Stimulated activated CD4-positive, alpha-beta T cell treated with anti-CD3 and anti-CD28 coated beads, Interleukin-4, amount 100 ng/mL, for 48 hours (primary cell): ENCODE data around the gene THEMIS2.

Experiments used
- DNase-seq, 2 donors: peaks; one replicate each; pipeline ENCODE4 v3.0.0-alpha.2; 2020; ENCODE audit warnings: low read depth in 2 of 2

Gene THEMIS2

GRCh38 chr1:27885621-27886352 lies 13.4 kb downstream of the THEMIS2 start:
- no peak for DNase-seq

GRCh38 chr1:27886353-27886679 lies 14.0 kb downstream of the THEMIS2 start:
- DNase-seq = no peak

- DNase-seq = no peak
Observed at GRCh38 chr1:27886744-27887143, 14.4 kb downstream of the THEMIS2 start.

- DNase-seq = no peak
Observed at GRCh38 chr1:27887215-27888021, 15.1 kb downstream of the THEMIS2 start.

- DNase-seq = no peak
Observed at GRCh38 chr1:27889506-27889905, 17.2 kb downstream of the THEMIS2 start.

GRCh38 chr1:27891196-27891889 lies 19.0 kb downstream of the THEMIS2 start:
- DNase-seq = no peak

- no peak for DNase-seq
Observed at GRCh38 chr1:27894521-27894920, 22.2 kb downstream of the THEMIS2 start.

- DNase-seq = no peak
Observed at GRCh38 chr1:27906759-27907158, 34.4 kb downstream of the THEMIS2 start.

GRCh38 chr1:27912429-27912828 lies 40.1 kb downstream of the THEMIS2 start:
- DNase-seq = no peak

- no peak for DNase-seq
Observed at GRCh38 chr1:27915082-27915575, 42.8 kb downstream of the THEMIS2 start.

- no peak for DNase-seq
Observed at GRCh38 chr1:27922272-27922671, 49.9 kb downstream of the THEMIS2 start.

- DNase-seq = no peak
Observed at GRCh38 chr1:27928216-27928954, 56.0 kb downstream of the THEMIS2 start.

GRCh38 chr1:27931184-27931583 lies 58.8 kb downstream of the THEMIS2 start:
- no peak for DNase-seq

- no peak for DNase-seq
Observed at GRCh38 chr1:27931759-27932158, 59.4 kb downstream of the THEMIS2 start.

GRCh38 chr1:27934818-27935549 lies 62.6 kb downstream of the THEMIS2 start, which contains the start of gene SMPDL3B:
Gene SMPDL3B, plus strand, starts transcription at chr1:27935000. Its CDS starts 184 bp downstream, at chr1:27935184.
- no peak for DNase-seq

GRCh38 chr1:27935721-27936120 lies 63.4 kb downstream of the THEMIS2 start:
- no peak for DNase-seq
